Femur (tissue), 1 donor: ENCODE data around the gene QRICH1.

ENCODE experiments used
- DNase-seq: peaks from one replicate; pipeline ENCODE4 v3.0.0-alpha.2; 2017

QRICH1 gene

DNA sequence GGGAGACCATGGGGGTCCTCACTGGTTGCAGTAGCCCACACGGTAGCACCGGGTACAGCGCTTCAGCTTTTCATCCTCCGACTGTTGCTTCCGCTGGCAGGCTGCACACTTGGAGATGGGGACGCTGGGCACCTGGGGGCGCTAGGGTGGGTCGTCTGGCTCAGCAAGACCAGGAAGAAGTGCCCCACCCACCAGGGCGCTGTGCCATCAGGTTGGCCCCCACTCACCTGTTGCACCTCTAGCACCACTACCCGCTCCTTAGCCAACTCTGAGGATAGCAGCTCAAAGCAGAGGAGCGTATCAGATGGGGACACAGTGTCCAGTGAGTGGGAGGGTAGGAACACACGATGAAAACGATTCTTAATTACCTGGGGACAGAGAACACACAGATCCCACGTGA lies 18.4 kb upstream of the QRICH1 start:
- DNase-seq, result no peak

- no peak for DNase-seq
Measured at GRCh38 chr3:49111347-49111746, 17.5 kb upstream of the QRICH1 start.

DNA sequence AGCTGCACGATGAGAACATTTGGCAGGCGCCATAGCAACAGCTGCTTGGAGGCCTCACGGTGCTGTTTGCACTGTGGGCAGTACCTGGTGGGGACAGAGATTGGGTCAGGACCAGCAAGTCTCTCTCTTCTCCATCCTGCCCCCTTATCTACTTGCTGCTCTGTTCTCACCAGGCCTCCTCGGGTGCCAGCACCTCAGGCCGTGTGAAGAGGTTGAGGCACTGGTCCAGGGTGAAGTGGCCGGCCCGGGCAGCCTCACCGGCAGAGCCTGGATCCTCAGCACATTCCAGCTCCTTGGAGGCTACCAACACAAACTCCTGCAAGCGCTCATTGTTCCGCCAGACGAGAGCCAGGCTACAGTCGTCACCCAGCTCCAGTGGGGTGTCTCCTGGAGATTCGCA lies 16.9 kb upstream of the QRICH1 start:
- DNase-seq, result no peak

DNA sequence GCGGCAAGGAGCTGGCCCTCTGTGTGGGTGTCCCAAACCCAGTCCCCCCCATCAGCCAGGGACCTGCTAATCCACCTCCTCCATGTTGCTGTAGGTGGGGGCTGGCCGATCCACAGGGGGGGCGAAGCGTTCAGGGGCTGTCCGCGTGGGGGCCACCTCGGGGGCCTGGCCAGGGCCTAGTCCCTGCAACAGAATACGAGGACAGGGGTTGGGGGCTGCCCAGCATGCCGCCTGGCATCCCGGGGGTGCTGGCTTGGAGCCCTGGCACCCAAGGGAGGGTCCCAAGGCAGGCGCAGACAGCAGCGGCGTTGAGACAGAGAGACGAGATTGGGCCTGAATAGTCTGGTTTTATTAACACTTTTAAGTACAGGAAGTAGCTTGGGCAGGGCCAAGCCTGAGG lies 14.5 kb upstream of the QRICH1 start:
- DNase-seq, result no peak

DNA sequence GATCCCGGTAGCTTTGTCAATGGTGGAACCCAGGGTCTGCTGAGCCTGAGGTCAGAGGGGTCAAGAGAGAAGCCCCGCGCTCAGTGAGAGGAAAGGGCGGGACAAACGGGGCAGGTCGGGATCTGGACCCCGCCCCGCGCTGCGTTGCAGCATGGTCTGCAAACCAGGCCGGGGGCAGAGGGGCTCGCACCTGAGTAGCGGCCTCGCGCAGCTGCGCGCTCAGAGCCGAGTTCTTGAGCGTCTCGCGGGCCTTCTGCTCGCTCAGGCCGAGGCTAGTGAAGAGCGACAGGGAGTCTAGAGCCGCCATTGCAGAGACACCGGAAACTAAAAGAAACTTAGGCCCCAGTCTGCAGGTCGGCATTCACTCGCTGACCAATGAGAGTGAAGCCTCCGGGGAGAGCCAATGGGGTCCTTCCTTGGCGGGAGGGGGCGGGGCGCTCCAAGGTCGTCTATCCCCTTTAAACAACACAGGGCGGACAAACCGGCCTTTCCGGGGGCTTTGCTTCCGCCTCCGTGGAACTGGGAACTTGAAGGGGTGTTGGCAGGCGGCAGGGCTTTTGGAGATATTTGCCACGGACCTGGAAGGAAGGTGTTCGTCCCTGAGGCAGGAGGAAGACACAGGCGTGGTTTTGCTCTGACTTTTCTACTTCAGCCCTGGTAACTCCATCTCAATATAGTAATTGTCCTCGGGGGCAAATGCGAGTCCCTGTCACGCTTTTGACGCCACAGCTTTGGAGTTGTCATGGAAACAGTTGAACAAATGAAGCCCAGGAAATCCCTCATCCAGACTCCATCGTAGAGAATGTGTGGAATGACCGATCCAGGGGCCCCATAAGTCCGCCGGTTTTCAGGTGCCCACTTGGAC lies 10.8 kb upstream of the QRICH1 start, which contains the start of gene QARS1:
Gene QARS1 (minus strand): TSS at position 331 of the 865 bp plus-strand sequence. CDS start 24 bp downstream, at position 307.
- peak; percentile 97 for DNase-seq

GRCh38 chr3:49104052-49104426 lies 10.2 kb upstream of the QRICH1 start:
- DNase-seq, result no peak

DNA sequence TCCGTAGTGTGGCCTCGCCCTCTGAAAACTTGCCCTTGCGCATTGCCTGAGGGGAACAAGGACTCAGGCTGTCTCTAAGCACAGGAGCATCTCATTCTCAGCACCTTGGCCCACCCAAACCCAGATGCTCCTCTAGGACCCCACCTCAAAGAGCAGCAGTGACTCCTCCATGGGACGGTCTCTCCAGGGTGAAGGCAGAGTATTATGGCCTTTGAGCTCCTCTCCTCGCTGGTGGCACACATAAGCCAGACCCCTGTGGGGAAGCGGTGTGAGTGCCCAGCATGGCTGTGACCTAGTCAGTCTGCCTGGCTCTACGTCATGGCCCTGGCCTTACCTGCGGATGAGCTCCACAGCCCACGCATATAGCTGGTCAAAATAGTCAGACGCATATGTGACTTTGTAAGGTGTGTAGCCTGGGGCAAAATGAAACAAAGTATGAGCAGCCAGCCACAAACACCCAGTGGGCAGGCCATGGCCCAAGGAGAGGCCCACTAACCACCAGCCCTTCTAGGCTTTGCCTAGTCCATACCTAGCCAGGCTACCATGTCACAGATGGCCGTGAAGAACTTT lies 6.3 kb upstream of the QRICH1 start:
- no peak for DNase-seq

DNA sequence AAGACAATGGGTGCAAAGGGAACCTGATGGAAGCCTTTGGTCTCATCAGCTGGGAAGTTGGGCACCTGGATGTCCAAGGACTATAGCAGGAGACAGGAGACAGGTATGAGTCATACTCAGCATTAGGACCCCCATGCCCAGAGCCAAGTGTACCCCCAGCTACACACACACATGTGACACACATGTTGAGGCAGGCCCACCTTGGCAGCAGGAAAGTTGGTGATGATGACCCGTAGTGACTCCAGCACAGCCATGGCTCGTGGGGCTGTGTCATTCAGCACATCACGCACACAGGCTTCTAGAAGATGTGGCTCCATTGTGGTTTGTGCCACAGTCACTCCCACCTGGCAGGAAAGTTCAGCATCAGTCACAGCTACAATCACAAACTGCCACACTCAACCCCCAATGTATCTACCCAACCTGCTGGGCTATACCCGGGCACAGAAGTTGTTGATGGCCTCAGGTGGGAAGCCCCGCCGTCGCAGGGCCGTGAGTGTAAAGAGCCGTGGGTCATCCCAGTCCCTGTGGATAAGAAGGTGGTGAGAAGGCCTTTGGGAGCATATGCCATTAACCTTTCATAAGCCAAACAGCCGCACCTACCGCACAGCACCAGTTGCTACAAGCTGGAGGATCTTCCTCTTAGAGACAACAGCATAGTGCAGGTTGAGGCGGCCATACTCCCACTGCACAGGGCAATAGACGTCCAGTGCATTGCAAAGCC lies 5.2 kb upstream of the QRICH1 start:
- DNase-seq, result no peak

DNA sequence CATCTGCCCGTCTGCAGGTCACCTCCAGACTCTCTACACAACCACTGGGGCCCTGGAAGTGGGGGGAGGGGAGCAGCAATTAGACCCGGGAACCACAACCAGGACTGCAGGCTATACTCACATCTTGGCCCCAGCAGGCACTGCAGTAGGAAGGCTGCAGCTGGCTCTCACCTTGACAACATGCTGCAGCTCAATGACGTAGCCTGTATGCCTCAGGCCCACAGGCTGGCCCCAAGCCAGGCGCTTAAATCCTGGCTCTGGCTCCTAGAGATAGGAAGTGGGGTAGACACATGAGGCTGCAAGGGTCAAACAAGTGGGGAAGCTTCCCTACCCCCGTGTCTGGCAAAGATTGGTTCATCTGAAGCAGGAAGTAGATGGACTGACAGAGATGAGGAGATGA lies 4.6 kb upstream of the QRICH1 start:
- no peak for DNase-seq

GRCh38 chr3:49092938-49093852 lies 676 bp downstream of the QRICH1 start:
- DNase-seq, result peak; percentile 88

DNA sequence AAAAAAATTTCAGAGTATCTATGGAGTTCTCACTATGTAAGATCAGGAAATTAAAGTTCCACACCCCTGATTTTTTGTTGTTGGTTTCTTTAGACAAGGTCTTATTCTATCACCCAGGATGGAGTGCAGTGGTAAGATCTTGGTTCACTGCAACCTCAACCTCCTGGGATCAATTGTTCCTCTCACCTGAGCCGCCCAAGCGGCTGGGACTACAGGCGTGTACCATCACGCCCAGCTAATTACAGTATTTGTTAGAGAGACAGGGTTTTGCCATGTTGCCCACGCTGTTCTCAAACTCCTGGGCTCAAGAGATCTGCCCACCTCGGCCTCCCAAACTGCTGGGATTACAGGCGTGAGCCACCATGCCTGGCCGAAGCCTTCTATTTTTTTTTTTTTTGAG lies 12.4 kb downstream of the QRICH1 start:
- DNase-seq, result no peak

- no peak for DNase-seq
Measured at GRCh38 chr3:49079270-49079669, 14.6 kb downstream of the QRICH1 start.

- no peak for DNase-seq
Measured at GRCh38 chr3:49076646-49077045, 17.2 kb downstream of the QRICH1 start.

- no peak for DNase-seq
Measured at GRCh38 chr3:49076116-49076515, 17.8 kb downstream of the QRICH1 start.

GRCh38 chr3:49058011-49058410 lies 35.9 kb downstream of the QRICH1 start:
- no peak for DNase-seq

DNA sequence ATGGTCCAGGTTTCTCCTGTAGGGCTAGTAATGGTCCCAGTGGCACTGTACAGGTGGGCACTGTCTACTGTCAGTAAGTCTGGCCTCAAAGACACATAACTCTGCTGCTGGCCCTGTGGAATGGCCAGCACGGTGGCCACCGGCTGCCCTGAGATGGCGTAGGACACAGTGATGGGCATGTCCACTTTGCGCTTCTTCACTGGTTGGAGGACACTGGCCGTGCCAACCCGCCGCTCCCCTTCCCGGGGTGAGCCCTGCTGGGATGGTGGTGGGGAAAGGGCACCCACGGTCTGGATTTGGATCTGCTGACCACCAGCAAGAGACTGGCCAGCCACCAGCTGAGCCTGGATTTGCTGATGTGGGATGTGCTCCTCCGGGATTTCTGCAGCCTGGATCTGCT lies 36.6 kb downstream of the QRICH1 start:
- DNase-seq, result no peak

GRCh38 chr3:49054344-49054862 lies 39.5 kb downstream of the QRICH1 start:
- no peak for DNase-seq

- no peak for DNase-seq
Measured at GRCh38 chr3:49053543-49053942, 40.3 kb downstream of the QRICH1 start.

- no peak for DNase-seq
Measured at GRCh38 chr3:49035281-49035680, 58.6 kb downstream of the QRICH1 start.

DNA sequence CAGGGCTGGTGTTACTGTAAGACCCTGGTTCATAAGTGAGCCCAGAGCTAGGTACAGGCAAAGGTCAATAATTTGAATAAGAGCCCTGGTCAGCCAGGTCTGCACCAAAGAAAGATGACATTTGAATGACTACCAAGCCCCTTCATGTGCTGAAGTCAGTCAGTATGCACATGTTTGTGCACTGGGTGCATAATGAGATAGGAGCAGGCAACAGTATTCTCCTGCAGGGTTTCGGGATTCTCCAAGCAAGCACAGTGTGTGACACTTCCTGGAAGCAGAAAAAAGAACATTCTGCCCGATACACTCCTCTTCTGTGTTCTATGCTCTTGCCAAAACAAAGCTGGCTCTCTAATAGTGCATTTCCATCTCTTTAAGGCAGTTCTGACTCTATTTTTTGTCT lies 59.2 kb downstream of the QRICH1 start:
- DNase-seq, result no peak

GRCh38 chr3:49032646-49033304 lies 61.1 kb downstream of the QRICH1 start:
- DNase-seq, result no peak

DNA sequence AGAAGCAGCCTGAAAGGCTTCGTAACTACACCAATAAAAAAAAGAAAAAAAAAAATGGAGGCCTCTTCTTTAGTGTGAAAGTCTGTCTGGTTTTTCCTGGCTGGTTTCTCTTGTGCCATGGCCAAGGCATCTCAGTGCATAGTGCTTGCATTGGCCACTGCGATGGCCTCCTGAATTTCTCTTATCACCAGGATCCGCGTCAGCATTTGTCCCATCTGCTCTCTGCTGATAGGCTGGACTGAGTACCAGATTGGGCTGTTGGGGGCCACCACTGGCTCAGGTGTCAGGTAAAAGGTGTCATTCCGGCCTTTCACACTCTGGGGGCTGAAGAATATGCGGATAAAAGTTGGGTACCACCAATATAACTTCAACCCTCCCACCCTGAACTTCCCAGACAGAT lies 63.5 kb downstream of the QRICH1 start:
- no peak for DNase-seq
